Cerebellar cortex (tissue), 1 donor: Measurements from ENCODE around the gene LPP.
A peak's percentile ranks its signal among the peaks of the same experiment; 100 is the strongest.
"Not testable (repeated sequence)": the region's sequence is repeated elsewhere in the genome, so short reads cannot be mapped to it uniquely, and the experiment has no call there.

Source experiments
- DNase-seq: peaks from one replicate; pipeline ENCODE4 v3.0.0-alpha.2; 2015; ENCODE audit warnings: low spot score

Gene LPP

GRCh38 chr3:188154014-188154808 lies at the start of gene LPP:
TSS of gene LPP (plus strand) at chr3:188154157. CDS start at chr3:188406121, 251,964 bp downstream.
- peak; percentile 38 for DNase-seq

GRCh38 chr3:188106006-188106405 lies 48.0 kb upstream of the LPP start:
- no peak for DNase-seq

- no peak for DNase-seq
These were observed 47.5 kb upstream of the LPP start for GRCh38 chr3:188106454-188106853.

GRCh38 chr3:188106887-188107830 lies 46.8 kb upstream of the LPP start:
- no peak for DNase-seq

- no peak for DNase-seq
These were observed 45.1 kb upstream of the LPP start for GRCh38 chr3:188108703-188109412.

GRCh38 chr3:188111002-188111584 lies 42.9 kb upstream of the LPP start:
- DNase-seq: no peak

GRCh38 chr3:188113756-188114155 lies 40.2 kb upstream of the LPP start:
- no peak for DNase-seq

- DNase-seq: peak; percentile 42
These were observed 34.1 kb upstream of the LPP start for GRCh38 chr3:188119846-188120245.

GRCh38 chr3:188122571-188123169 lies 31.3 kb upstream of the LPP start:
- no peak for DNase-seq

GRCh38 chr3:188123170-188123905 lies 30.6 kb upstream of the LPP start:
- no peak for DNase-seq

- DNase-seq: no peak
These were observed 29.8 kb upstream of the LPP start for GRCh38 chr3:188124184-188124583.

- DNase-seq: no peak
These were observed 28.9 kb upstream of the LPP start for GRCh38 chr3:188125076-188125475.

GRCh38 chr3:188126276-188126675 lies 27.7 kb upstream of the LPP start:
- DNase-seq: no peak

- DNase-seq: peak; percentile 48
These were observed 27.0 kb upstream of the LPP start for GRCh38 chr3:188126934-188127333.

- no peak for DNase-seq
These were observed 25.1 kb upstream of the LPP start for GRCh38 chr3:188128905-188129304.

GRCh38 chr3:188131023-188131422 lies 22.9 kb upstream of the LPP start:
- not testable (repeated sequence) for DNase-seq

GRCh38 chr3:188133219-188133618 lies 20.7 kb upstream of the LPP start:
- no peak for DNase-seq

GRCh38 chr3:188133646-188134045 lies 20.3 kb upstream of the LPP start:
- DNase-seq: no peak

- DNase-seq: no peak
These were observed 19.9 kb upstream of the LPP start for GRCh38 chr3:188134079-188134478.

GRCh38 chr3:188134856-188135255 lies 19.1 kb upstream of the LPP start:
- DNase-seq: no peak

- no peak for DNase-seq
These were observed 18.7 kb upstream of the LPP start for GRCh38 chr3:188135271-188135670.
